HepG2 (cell line): ENCODE measurements around the gene MSRB2. TPM values are rescaled to one million over a fixed set of nuclear protein-coding genes. Genes with fewer than 3 reads are reported as not detected.

Experiments used
- ATAC-seq: fragments of 200-7000 bp; cut with Tn5 transposase; 3 replicates; pipeline ENCODE4 v1.9.1; 2020; ENCODE audit warnings: mild to moderate bottlenecking, moderate library complexity
- BruUV-seq: library from RNA; stranded (reverse); fragments of 400-500 nt; replicated peaks from 2 replicates; lab custom pipeline; 2021; lab: Mats Ljungman, UMichigan
- CTCF ChIA-PET: fragments of 300-600 bp; formaldehyde crosslinking; extraction: SDS; loops from one replicate; lab custom pipeline; 2021; ENCODE audit warnings: low total read pairs, inconsistent platforms, low intra/inter-chr PET ratio; lab: Yijun Ruan, JAX
- POLR2A ChIA-PET: fragments of 350-600 bp; sonication (Branson Sonifier 250); formaldehyde crosslinking; loops from one replicate; lab custom pipeline; 2020; ENCODE audit warnings: antibody characterized with exemption, inconsistent platforms; lab: Yijun Ruan, JAX
- DNase-seq: peaks from one replicate; pipeline ENCODE4 v3.0.0-alpha.2; 2015; ENCODE audit warnings: low spot score
- FAIRE-seq: peaks from 3 replicates; lab custom pipeline; 2011; peaks lifted over from hg19 to GRCh38; lab: Jason Lieb, UNC
- H2AFZ ChIP-seq: one replicate; pipeline ENCODE4 v1.6.1; 2011; ENCODE audit warnings: low read length, inconsistent platforms
- H3K27ac ChIP-seq: fragments of 300-600 bp; 3 replicates; pipeline ENCODE4 v1.8.0; 2011; ENCODE audit warnings: mixed run types, mild to moderate bottlenecking, mixed read lengths, low read length, inconsistent platforms; ENCODE audit not compliant: insufficient read depth; ENCODE audit errors: extremely low read length
- H3K27me3 ChIP-seq, 2 experiments: fragments of 200-600 bp in 1 of 2; 2 replicates in 1 of 2; 3 replicates in 1 of 2; pipeline versions ENCODE4 v1.6.0 to v1.8.0; 2011; ENCODE audit warnings: low read length in 2 of 2, mild to moderate bottlenecking in 2 of 2, moderate library complexity in 2 of 2, inconsistent platforms in 1 of 2; ENCODE audit not compliant: insufficient read depth in 2 of 2, control insufficient read depth in 1 of 2
- H3K36me3 ChIP-seq, 2 experiments: fragments of 200-600 bp in 1 of 2; replicated peaks in 1 of 2; 2 replicates in 1 of 2; 3 replicates in 1 of 2; pipeline versions ENCODE4 v1.5.1 to v1.8.0; 2011; ENCODE audit warnings: low read length in 2 of 2, inconsistent platforms in 1 of 2; ENCODE audit not compliant: insufficient read depth in 2 of 2, control insufficient read depth in 1 of 2
- H3K4me1 ChIP-seq: 2 replicates; pipeline ENCODE4 v1.5.1; 2012; ENCODE audit warnings: low read length, inconsistent platforms; ENCODE audit not compliant: insufficient read depth
- H3K4me2 ChIP-seq: 2 replicates; pipeline ENCODE4 v1.6.0; 2011; ENCODE audit warnings: low read depth, low read length, inconsistent platforms
- H3K4me3 ChIP-seq, 3 experiments: fragments of 200-600 bp in 1 of 3; sonication (generic), shearing (Covaris generic) in 1 of 3; replicated peaks in 1 of 3; 2 replicates each; pipeline ENCODE4 v1.5.1; 2011 to 2016; ENCODE audit warnings: low read length in 3 of 3, inconsistent platforms in 2 of 3, low read depth in 2 of 3, mild to moderate bottlenecking in 2 of 3, control low read depth in 1 of 3, mixed read lengths in 1 of 3; ENCODE audit not compliant: insufficient read depth in 1 of 3
- H3K79me2 ChIP-seq: one replicate; pipeline ENCODE4 v1.6.1; 2011; ENCODE audit warnings: low read length, inconsistent platforms; ENCODE audit not compliant: insufficient read depth
- H3K9ac ChIP-seq: 2 replicates; pipeline ENCODE4 v1.6.0; 2011; ENCODE audit warnings: mild to moderate bottlenecking, low read depth, low read length, inconsistent platforms; ENCODE audit not compliant: insufficient read depth
- H3K9me3 ChIP-seq: 2 replicates; pipeline ENCODE4 v1.5.1; 2012; ENCODE audit warnings: mild to moderate bottlenecking, low read length
- H4K20me1 ChIP-seq: 2 replicates; pipeline ENCODE4 v1.6.0; 2011; ENCODE audit warnings: inconsistent platforms, mild to moderate bottlenecking, low read length, moderate library complexity; ENCODE audit not compliant: insufficient read depth
- DBP ChIP-seq: sonication (generic); formaldehyde crosslinking; IDR thresholded peaks from 2 replicates; pipeline ENCODE4 v1.4.0; 2020; ENCODE audit warnings: missing genetic modification reagents; ENCODE audit errors: not compliant biosample characterization
- EP300 ChIP-seq, 3 experiments: sonication (generic) in 1 of 3; formaldehyde crosslinking in 1 of 3; IDR thresholded peaks; 2 replicates each; pipeline versions ENCODE4 v1.5.1 to v1.6.1; 2011 to 2020; ENCODE audit warnings: low read depth in 2 of 3, low read length in 2 of 3, borderline replicate concordance in 1 of 3, improper control_type of control experiment in 1 of 3, mild to moderate bottlenecking in 1 of 3, missing genetic modification reagents in 1 of 3, moderate library complexity in 1 of 3
- FOXJ3 ChIP-seq: sonication (generic); formaldehyde crosslinking; IDR thresholded peaks from 2 replicates; pipeline ENCODE4 v1.4.0; 2020; ENCODE audit warnings: missing genetic modification reagents, mild to moderate bottlenecking, borderline replicate concordance
- FOXP4 ChIP-seq: sonication (generic); formaldehyde crosslinking; IDR thresholded peaks from 2 replicates; pipeline ENCODE4 v1.4.0; 2020; ENCODE audit warnings: missing genetic modification reagents
- HOXA7 ChIP-seq: sonication (generic); formaldehyde crosslinking; IDR thresholded peaks from 2 replicates; pipeline ENCODE4 v1.8.1; 2022; ENCODE audit warnings: mild to moderate bottlenecking, missing genetic modification reagents, moderate library complexity
- KDM5A ChIP-seq: fragments of 200-600 bp; sonication (generic); IDR thresholded peaks from 2 replicates; pipeline ENCODE4 v1.7.0; 2018; ENCODE audit warnings: antibody characterized with exemption, mild to moderate bottlenecking, low read length, borderline replicate concordance
- SRF ChIP-seq: IDR thresholded peaks from 2 replicates; pipeline ENCODE4 v1.6.1; 2011; ENCODE audit warnings: mild to moderate bottlenecking, low read depth, low read length, moderate library complexity
- TSC22D2 ChIP-seq: sonication (generic); formaldehyde crosslinking; IDR thresholded peaks from 2 replicates; pipeline ENCODE4 v1.5.1; 2020; ENCODE audit warnings: missing genetic modification reagents, mild to moderate bottlenecking, borderline replicate concordance
- ZNF30 ChIP-seq: sonication (generic); formaldehyde crosslinking; IDR thresholded peaks from 2 replicates; pipeline ENCODE4 v1.5.0; 2020; ENCODE audit warnings: mild to moderate bottlenecking, missing genetic modification reagents
- ZNF331 ChIP-seq: sonication (generic); formaldehyde crosslinking; IDR thresholded peaks from 2 replicates; pipeline ENCODE4 v1.4.0; 2020; ENCODE audit warnings: missing genetic modification reagents
- ZNF577 ChIP-seq: sonication (generic); formaldehyde crosslinking; IDR thresholded peaks from 2 replicates; pipeline ENCODE4 v1.4.0; 2020; ENCODE audit warnings: mild to moderate bottlenecking, low read depth, missing genetic modification reagents, borderline replicate concordance
- ZNF629 ChIP-seq: sonication (generic); formaldehyde crosslinking; conservative IDR thresholded peaks from 2 replicates; pipeline ENCODE4 v1.5.0; 2020; ENCODE audit warnings: missing genetic modification reagents
- ZNF672 ChIP-seq: sonication (generic); formaldehyde crosslinking; IDR thresholded peaks from 2 replicates; pipeline ENCODE4 v1.8.1; 2022; ENCODE audit warnings: missing genetic modification reagents
- WGBS: methylation state at CpG from one replicate; pipeline ENCODE4 v1.1.6; 2017; ENCODE audit warnings: low lambda C conversion rate; 5-methylcytosine and 5-hydroxymethylcytosine counted together
- in situ Hi-C: cut with HindIII; loops from 2 replicates; pipeline ENCODE4 v1.10.0; 2017; ENCODE audit warnings: low pct_unique_long_range_greater_than_20kb; ENCODE audit not compliant: extremely low pct_ligation_motif_present
- intact Hi-C: fragments of 100-400 bp; cut with micrococcal nuclease; formaldehyde crosslinking; loops from one replicate; pipeline ENCODE4 v1.10.0; 2022; ENCODE audit not compliant: unreplicated experiment
- polyA plus RNA-seq, 8 experiments: library from polyadenylated mRNA; depleted of rRNA in 3 of 8; stranded (reverse) in 7 of 8; unstranded in 1 of 8; fragments of >200 nt; fragmentation: Illumina TruSeq in 4 of 8; extraction: Trizol in 4 of 8; gene quantifications; 2 replicates each; pipeline versions ENCODE4 v1.2.1 to v1.2.3, GENCODE V29; 2011 to 2016; ENCODE audit warnings: low read depth in 4 of 8, missing spikeins in 1 of 8, mixed read lengths in 1 of 8; ENCODE audit not compliant: insufficient read depth in 1 of 8
- total RNA-seq, 5 experiments: library from RNA; depleted of rRNA; stranded (reverse); fragments of >200 nt; fragmentation: Illumina TruSeq; extraction: Trizol; gene quantifications; 2 replicates each; pipeline ENCODE4 v1.2.3, GENCODE V29; 2016; ENCODE audit warnings: low read depth in 1 of 5
- TF ChIP-seq, protein P1 (sequence below): sonication (generic); formaldehyde crosslinking; IDR thresholded peaks from 2 replicates; pipeline ENCODE4 v1.4.0; 2020; ENCODE audit warnings: missing genetic modification reagents

Gene MSRB2
- total and polyA plus RNA-seq, 2 of the 13 experiments (the other 11 are each of a cell fraction or from before 2014, with no cell fraction given), result 8.3 to 22.1 TPM

DNA sequence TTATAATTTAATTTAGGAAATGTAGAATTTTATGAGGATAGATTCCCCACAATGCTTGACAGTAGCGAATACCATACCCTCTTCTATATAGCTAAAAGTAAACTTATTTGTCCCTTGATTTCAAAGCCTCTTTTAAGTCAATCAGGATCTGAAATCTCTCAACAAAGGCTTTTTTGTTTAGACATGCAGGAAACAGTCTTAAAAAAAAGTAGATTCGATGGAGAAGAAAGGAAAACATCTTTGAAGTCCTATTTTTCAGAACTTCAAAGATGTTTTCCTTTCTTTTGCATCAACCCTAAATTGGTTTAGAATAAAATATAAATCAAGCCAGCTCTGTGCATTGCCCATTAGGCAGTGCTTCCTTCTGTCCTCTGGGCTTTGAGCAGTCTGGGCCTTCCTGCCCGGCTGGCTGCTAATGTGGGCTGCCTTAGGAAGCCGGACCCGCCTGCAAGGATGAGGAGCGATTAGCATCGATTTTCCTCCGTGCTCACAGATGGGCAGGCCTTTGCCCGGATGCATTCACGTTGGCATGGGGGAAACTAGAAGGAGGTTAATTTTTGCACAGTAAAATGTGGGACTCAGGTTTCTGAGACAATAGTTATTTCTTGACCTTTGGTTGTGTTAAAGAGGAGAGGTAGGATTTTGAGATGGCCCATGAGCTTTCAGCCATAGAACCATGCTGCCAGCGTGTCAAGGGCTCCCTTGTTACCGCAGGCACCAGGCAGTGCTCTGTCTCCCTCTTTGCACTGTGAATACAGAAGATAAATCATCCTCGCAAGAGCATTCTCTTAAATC, 15.5 kb downstream of the MSRB2 start:
- WGBS, result 82% methylated on average over 13 of the region's 13 CpGs
- H3K4me3 ChIP-seq, result no peak overlapping the region
- no TSS peak for BruUV-seq
- ChIA-PET POLR2A (no interaction called here), CTCF (no interaction called here)
- H3K27me3 ChIP-seq, result no peaks in the 10 kb centered on the region
- H3K9ac ChIP-seq, result no peak overlapping the region
- no peak overlapping the region for H3K27ac ChIP-seq
- FAIRE-seq (no peak), ATAC-seq (no peak), DNase-seq (peak; percentile 27)
- intact Hi-C loops, result no loop called here
- in situ Hi-C loops, result no loop called here
- H3K4me2 ChIP-seq, result no peak overlapping the region
- H2AFZ ChIP-seq, result no peak overlapping the region
- H3K9me3 ChIP-seq, result no peaks in the 10 kb centered on the region
- H3K79me2 ChIP-seq, result no peaks in the 10 kb centered on the region
- peaks cover 19% of the 10 kb centered on the region for H3K4me1 ChIP-seq
- no peaks in the 10 kb centered on the region for H4K20me1 ChIP-seq
- no peaks in the 10 kb centered on the region for H3K36me3 ChIP-seq
- TF ChIP-seq ZNF672 (CRISPR knock-in tag) (no peak), ZNF629 (CRISPR knock-in tag) (no peak), TSC22D2 (CRISPR knock-in tag) (no peak), ZNF331 (CRISPR knock-in tag) (no peak), SRF (no peak), FOXJ3 (CRISPR knock-in tag) (no peak), HOXA7 (no peak), KDM5A (no peak), EP300 (IDR thresholded peaks at IDR 0.05; ENCODE audit: low read depth in 2 of 2, low read length in 2 of 2) (peak in 1 of 2 experiments; percentile 21; a peak in 1 of 4 replicates), EP300 (CRISPR knock-in tag; IDR thresholded peaks at IDR 0.05; ENCODE audit: borderline replicate concordance) (no peak), ZNF30 (no peak), DBP (CRISPR knock-in tag) (no peak), ZNF577 (no peak), FOXP4 (no peak)
- TF ChIP-seq, protein P1, sequence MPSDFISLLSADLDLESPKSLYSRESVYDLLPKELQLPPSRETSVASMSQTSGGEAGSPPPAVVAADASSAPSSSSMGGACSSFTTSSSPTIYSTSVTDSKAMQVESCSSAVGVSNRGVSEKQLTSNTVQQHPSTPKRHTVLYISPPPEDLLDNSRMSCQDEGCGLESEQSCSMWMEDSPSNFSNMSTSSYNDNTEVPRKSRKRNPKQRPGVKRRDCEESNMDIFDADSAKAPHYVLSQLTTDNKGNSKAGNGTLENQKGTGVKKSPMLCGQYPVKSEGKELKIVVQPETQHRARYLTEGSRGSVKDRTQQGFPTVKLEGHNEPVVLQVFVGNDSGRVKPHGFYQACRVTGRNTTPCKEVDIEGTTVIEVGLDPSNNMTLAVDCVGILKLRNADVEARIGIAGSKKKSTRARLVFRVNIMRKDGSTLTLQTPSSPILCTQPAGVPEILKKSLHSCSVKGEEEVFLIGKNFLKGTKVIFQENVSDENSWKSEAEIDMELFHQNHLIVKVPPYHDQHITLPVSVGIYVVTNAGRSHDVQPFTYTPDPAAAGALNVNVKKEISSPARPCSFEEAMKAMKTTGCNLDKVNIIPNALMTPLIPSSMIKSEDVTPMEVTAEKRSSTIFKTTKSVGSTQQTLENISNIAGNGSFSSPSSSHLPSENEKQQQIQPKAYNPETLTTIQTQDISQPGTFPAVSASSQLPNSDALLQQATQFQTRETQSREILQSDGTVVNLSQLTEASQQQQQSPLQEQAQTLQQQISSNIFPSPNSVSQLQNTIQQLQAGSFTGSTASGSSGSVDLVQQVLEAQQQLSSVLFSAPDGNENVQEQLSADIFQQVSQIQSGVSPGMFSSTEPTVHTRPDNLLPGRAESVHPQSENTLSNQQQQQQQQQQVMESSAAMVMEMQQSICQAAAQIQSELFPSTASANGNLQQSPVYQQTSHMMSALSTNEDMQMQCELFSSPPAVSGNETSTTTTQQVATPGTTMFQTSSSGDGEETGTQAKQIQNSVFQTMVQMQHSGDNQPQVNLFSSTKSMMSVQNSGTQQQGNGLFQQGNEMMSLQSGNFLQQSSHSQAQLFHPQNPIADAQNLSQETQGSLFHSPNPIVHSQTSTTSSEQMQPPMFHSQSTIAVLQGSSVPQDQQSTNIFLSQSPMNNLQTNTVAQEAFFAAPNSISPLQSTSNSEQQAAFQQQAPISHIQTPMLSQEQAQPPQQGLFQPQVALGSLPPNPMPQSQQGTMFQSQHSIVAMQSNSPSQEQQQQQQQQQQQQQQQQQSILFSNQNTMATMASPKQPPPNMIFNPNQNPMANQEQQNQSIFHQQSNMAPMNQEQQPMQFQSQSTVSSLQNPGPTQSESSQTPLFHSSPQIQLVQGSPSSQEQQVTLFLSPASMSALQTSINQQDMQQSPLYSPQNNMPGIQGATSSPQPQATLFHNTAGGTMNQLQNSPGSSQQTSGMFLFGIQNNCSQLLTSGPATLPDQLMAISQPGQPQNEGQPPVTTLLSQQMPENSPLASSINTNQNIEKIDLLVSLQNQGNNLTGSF, result no peak
